Tibial nerve (tissue), 4 donors: ENCODE data around the gene OR51S1. TPM values are rescaled to one million over a fixed set of nuclear protein-coding genes. Genes with fewer than 3 reads are reported as not detected.

Experiments
- DNase-seq, 2 donors: peaks; one replicate each; pipeline ENCODE4 v3.0.0-alpha.2; 2019; ENCODE audit warnings: low spot score in 2 of 2
- H3K27ac ChIP-seq, 4 donors: fragments of 200-600 bp; sonication (generic) in 3 of 4; one replicate each; pipeline ENCODE4 v1.5.1; 2017 to 2019; ENCODE audit warnings: mild to moderate bottlenecking in 1 of 4
- H3K27me3 ChIP-seq, 2 donors: fragments of 200-600 bp; sonication (generic) in 1 of 2; one replicate each; pipeline versions ENCODE4 v1.5.1 to v1.6.0; 2017 to 2019
- H3K36me3 ChIP-seq, 3 donors: fragments of 200-600 bp; sonication (generic); one replicate each; pipeline ENCODE4 v1.5.1; 2018 to 2019
- H3K4me1 ChIP-seq, 4 donors: fragments of 200-600 bp; sonication (generic) in 3 of 4; one replicate each; pipeline ENCODE4 v1.5.1; 2017 to 2019
- H3K4me3 ChIP-seq, 4 donors: fragments of 200-600 bp; sonication (generic) in 3 of 4; one replicate each; pipeline ENCODE4 v1.5.1; 2017 to 2019; ENCODE audit warnings: mild to moderate bottlenecking in 1 of 4, moderate library complexity in 1 of 4
- H3K9me3 ChIP-seq, 4 donors: fragments of 200-600 bp; sonication (generic) in 3 of 4; one replicate each; pipeline ENCODE4 v1.5.1; 2017 to 2019
- CTCF ChIP-seq, 5 experiments: fragments of 200-600 bp in 3 of 5; fragments of 450-650 bp in 2 of 5; sonication (generic) in 3 of 5; IDR thresholded peaks; one replicate each; pipeline ENCODE4 v1.5.1; 2016 to 2019; ENCODE audit warnings: antibody characterized with exemption in 5 of 5, mild to moderate bottlenecking in 3 of 5, moderate library complexity in 2 of 5
- EP300 ChIP-seq, 2 donors: sonication (generic); formaldehyde crosslinking; IDR thresholded peaks; one replicate each; pipeline ENCODE4 v1.6.1; 2017; ENCODE audit warnings: antibody characterized with exemption in 2 of 2, mild to moderate bottlenecking in 1 of 2
- POLR2A ChIP-seq, 2 donors: fragments of 450-650 bp; IDR thresholded peaks; one replicate each; pipeline ENCODE4 v1.6.1; 2017; ENCODE audit warnings: antibody characterized with exemption in 2 of 2, mild to moderate bottlenecking in 2 of 2, moderate library complexity in 2 of 2
- WGBS, 2 donors: methylation state at CpG; one replicate each; pipeline ENCODE4 v1.1.5; 2018; 5-methylcytosine and 5-hydroxymethylcytosine counted together
- total RNA-seq, 4 donors: library from RNA; depleted of rRNA; stranded (reverse); fragments of >200 nt; gene quantifications; one replicate each; pipeline ENCODE4 v1.1.0, GENCODE V29; 2016

The OR51S1 gene
- total RNA-seq, 4 donors from 2014 or later, result not detected

- no peaks in the 10 kb centered on the region for H3K4me1 ChIP-seq
- no peak for DNase-seq
- H3K36me3 ChIP-seq, result no peaks in the 10 kb centered on the region
- H3K27me3 ChIP-seq, result no peaks in the 10 kb centered on the region
- H3K27ac ChIP-seq, result no peak overlapping the region
- TF ChIP-seq CTCF (IDR thresholded peaks at IDR 0.05) (no peak), POLR2A (IDR thresholded peaks at IDR 0.05) (no peak), EP300 (IDR thresholded peaks at IDR 0.05) (no peak)
- H3K9me3 ChIP-seq, result no peaks in the 10 kb centered on the region
- WGBS, 2 donors, result 45 to 56% methylated on average over 3 of the region's 3 CpGs
- no peak overlapping the region for H3K4me3 ChIP-seq
Measured at GRCh38 chr11:4884361-4884760, 35.4 kb upstream of the OR51S1 start.

GRCh38 chr11:4882543-4882942 lies 33.5 kb upstream of the OR51S1 start:
- H3K9me3 ChIP-seq, result no peaks in the 10 kb centered on the region
- no peaks in the 10 kb centered on the region for H3K27me3 ChIP-seq
- H3K4me1 ChIP-seq, result no peaks in the 10 kb centered on the region
- TF ChIP-seq EP300 (IDR thresholded peaks at IDR 0.05) (no peak), CTCF (IDR thresholded peaks at IDR 0.05) (no peak)
- no peaks in the 10 kb centered on the region for H3K36me3 ChIP-seq
- no peak overlapping the region for H3K27ac ChIP-seq
- no peak for DNase-seq
- WGBS, 2 donors, result 89 to 90% methylated on average over 5 of the region's 5 CpGs
- H3K4me3 ChIP-seq, result no peak overlapping the region

- Histone ChIP-seq H3K36me3 (no peaks in the 10 kb centered on the region), H3K4me1 (no peaks in the 10 kb centered on the region), H3K27ac (no peak within 1 kb of the TSS), H3K4me3 (no peak within 1 kb of the TSS), H3K27me3 (no peaks in the 10 kb centered on the region), H3K9me3 (no peaks in the 10 kb centered on the region)
- DNase-seq, result no peak
- no peak for TF ChIP-seq CTCF (IDR thresholded peaks at IDR 0.05)
- no peak for TF ChIP-seq EP300 (IDR thresholded peaks at IDR 0.05)
- TF ChIP-seq POLR2A (IDR thresholded peaks at IDR 0.05), result no peak
- 44 to 45% methylated on average over 8 of the region's 8 CpGs for WGBS, 2 donors
Measured at GRCh38 chr11:4881860-4882500, 33.0 kb upstream of the OR51S1 start, which contains the start of gene OR51T1. TSS of gene OR51T1 (plus strand) at chr11:4881900. CDS start at chr11:4881900, 0 bp downstream.

- H3K4me1 ChIP-seq, result no peaks in the 10 kb centered on the region
- H3K9me3 ChIP-seq, result no peaks in the 10 kb centered on the region
- H3K36me3 ChIP-seq, result no peaks in the 10 kb centered on the region
- no peak overlapping the region for H3K27ac ChIP-seq
- DNase-seq, result no peak
- no peaks in the 10 kb centered on the region for H3K27me3 ChIP-seq
- WGBS, 2 donors, result 72 to 76% methylated on average over 4 of the region's 4 CpGs
- H3K4me3 ChIP-seq, result no peak overlapping the region
- TF ChIP-seq EP300 (IDR thresholded peaks at IDR 0.05) (no peak), POLR2A (IDR thresholded peaks at IDR 0.05) (no peak), CTCF (IDR thresholded peaks at IDR 0.05) (no peak)
Measured at GRCh38 chr11:4881188-4881587, 32.2 kb upstream of the OR51S1 start.

- no peaks in the 10 kb centered on the region for H3K4me1 ChIP-seq
- no peaks in the 10 kb centered on the region for H3K27me3 ChIP-seq
- WGBS, 2 donors, result 43 to 51% methylated on average over 1 of the region's 1 CpG
- H3K4me3 ChIP-seq, result no peak overlapping the region
- H3K27ac ChIP-seq, result no peak overlapping the region
- no peaks in the 10 kb centered on the region for H3K36me3 ChIP-seq
- H3K9me3 ChIP-seq, result peaks cover 0 to 12% (median 0%) of the 10 kb centered on the region in 4 donors
- TF ChIP-seq EP300 (IDR thresholded peaks at IDR 0.05) (no peak), CTCF (IDR thresholded peaks at IDR 0.05) (no peak)
- DNase-seq, result no peak
Measured at GRCh38 chr11:4865855-4866254, 16.8 kb upstream of the OR51S1 start.
